Dendritic cell treated with granulocyte-macrophage colony-stimulating factor and Interleukin-4, amounts not matched to agents 40 ng/mL and 50 ng/mL, for 4 days (primary cell): ENCODE results near the gene CRYGS.

Experiments
- H3K27ac Mint-ChIP-seq: one replicate; pipeline ENCODE4 v1.8.0; 2022; ENCODE audit warnings: mild to moderate bottlenecking, mixed read lengths
- H3K27me3 Mint-ChIP-seq: one replicate; pipeline ENCODE4 v1.8.0; 2022; ENCODE audit warnings: mild to moderate bottlenecking, mixed read lengths
- H3K36me3 Mint-ChIP-seq: one replicate; pipeline ENCODE4 v1.8.0; 2022; ENCODE audit warnings: low read depth, mixed read lengths
- H3K4me1 Mint-ChIP-seq: one replicate; pipeline ENCODE4 v1.8.0; 2022; ENCODE audit warnings: low read depth, mixed read lengths
- H3K4me3 Mint-ChIP-seq: one replicate; pipeline ENCODE4 v1.8.0; 2022; ENCODE audit warnings: mild to moderate bottlenecking, moderate library complexity, mixed read lengths
- H3K9me3 Mint-ChIP-seq: one replicate; pipeline ENCODE4 v1.8.0; 2022; ENCODE audit warnings: mixed read lengths
- intact Hi-C: fragments of 100-400 bp; cut with micrococcal nuclease; formaldehyde crosslinking; loops from one replicate; pipeline ENCODE4 v1.15.0; 2022

CRYGS gene

DNA sequence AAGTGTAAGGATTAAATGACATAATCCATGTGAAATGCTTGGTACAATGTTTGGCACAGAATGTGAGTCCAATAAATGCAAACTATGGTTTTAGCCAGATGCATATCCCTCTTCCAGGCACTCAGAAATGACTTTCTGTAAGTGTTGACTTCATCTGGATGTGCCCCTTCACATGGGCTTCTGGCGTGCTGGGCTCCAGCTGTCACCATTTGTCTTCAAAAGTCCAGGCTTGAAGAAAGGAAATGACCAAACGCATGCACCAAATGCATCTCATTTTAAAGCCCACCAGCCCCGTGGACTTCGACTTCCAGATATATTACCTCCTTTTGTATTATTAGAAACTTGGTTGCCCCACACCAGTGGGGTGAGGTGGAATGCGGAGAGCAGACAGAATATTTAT lies 23.7 kb downstream of the CRYGS start:
- Mint-ChIP-seq H3K27ac (no peak overlapping the region), H3K4me3 (no peak overlapping the region), H3K27me3 (no peaks in the 10 kb centered on the region), H3K4me1 (peaks cover 13% of the 10 kb centered on the region), H3K9me3 (peaks cover 10% of the 10 kb centered on the region), H3K36me3 (no peaks in the 10 kb centered on the region)
- intact Hi-C loops = no loop called here

DNA sequence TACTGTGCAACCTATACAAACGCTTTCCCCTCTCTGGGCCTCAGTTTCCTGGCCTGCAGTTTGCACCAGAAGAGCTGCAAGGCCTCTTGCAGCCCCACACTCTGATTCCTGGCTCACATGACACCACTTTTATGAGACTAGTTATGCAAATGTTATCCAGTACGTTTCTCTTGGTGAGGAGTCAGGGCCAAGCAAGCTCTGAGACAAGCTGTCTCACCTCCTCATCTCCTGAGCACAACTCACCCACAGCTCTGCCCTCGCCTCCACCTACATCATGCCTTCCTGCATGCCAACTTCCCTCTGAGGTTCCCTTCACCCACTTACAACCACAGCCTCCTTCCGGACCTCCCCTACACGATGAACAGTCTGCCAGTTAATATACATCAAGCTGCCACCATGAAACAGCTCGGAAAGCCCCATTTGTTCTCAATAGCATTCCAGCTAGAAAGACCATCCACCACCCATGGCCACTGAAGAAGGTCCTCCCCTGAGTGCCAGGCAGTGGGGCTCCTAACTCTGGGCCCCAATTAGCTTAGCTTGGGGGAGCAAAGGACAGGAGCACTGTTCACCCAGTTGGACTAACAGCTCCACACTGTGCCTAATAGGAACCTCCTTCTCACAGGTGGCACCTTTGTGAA lies 25.0 kb downstream of the CRYGS start:
- peaks cover 23% of the 10 kb centered on the region for H3K4me1 Mint-ChIP-seq
- no peak overlapping the region for H3K27ac Mint-ChIP-seq
- intact Hi-C loops = no loop called here
- peaks cover 4% of the 10 kb centered on the region for H3K27me3 Mint-ChIP-seq
- H3K36me3 Mint-ChIP-seq = no peaks in the 10 kb centered on the region
- no peak overlapping the region for H3K4me3 Mint-ChIP-seq
- peaks cover 10% of the 10 kb centered on the region for H3K9me3 Mint-ChIP-seq

DNA sequence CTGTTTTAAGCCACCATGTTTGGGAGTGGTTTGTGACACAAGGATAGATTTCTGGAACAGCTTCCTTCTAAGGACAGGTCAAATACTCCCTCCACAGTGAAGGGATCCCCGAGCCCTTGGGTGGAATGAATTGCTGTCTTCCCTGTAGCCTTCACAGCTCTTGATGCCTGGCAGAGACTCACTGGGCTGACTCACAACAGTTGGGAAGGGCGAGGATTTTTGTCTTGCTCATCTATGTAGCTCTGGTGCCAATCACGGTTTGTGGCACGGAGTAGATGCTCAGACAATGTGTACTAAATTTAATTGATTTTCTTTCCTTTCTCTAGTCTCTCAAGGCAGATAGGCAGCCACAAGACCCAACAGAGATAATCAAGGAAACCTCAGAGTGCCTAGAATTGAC lies 27.0 kb downstream of the CRYGS start:
- Mint-ChIP-seq H3K27me3 (peaks cover 4% of the 10 kb centered on the region), H3K27ac (no peak overlapping the region), H3K9me3 (peaks cover 10% of the 10 kb centered on the region), H3K36me3 (no peaks in the 10 kb centered on the region), H3K4me1 (peaks cover 23% of the 10 kb centered on the region), H3K4me3 (no peak overlapping the region)
- intact Hi-C loops = no loop called here

DNA sequence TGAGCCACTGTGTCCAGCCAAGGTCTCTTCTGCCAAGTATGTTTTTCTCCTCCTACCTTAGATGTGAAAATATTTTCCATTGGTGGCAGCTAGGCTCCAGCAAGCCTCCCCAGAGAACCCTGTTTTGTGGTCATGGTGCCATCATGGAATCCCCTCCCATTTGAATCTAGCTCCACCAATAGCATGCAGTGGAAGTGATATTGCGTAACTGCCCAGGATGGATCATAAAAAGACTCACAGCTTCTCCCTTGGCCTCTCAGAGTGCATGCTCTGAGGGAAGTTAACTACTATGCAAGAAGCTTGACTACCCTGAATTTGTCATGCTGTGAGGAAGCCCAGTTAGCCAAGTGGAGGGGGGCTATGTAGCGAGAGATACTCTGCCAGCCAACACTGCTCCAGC lies 27.5 kb downstream of the CRYGS start:
- peaks cover 4% of the 10 kb centered on the region for H3K27me3 Mint-ChIP-seq
- H3K27ac Mint-ChIP-seq = no peak overlapping the region
- no peaks in the 10 kb centered on the region for H3K36me3 Mint-ChIP-seq
- H3K9me3 Mint-ChIP-seq = peaks cover 10% of the 10 kb centered on the region
- peaks cover 23% of the 10 kb centered on the region for H3K4me1 Mint-ChIP-seq
- intact Hi-C loops = no loop called here
- H3K4me3 Mint-ChIP-seq = no peak overlapping the region

DNA sequence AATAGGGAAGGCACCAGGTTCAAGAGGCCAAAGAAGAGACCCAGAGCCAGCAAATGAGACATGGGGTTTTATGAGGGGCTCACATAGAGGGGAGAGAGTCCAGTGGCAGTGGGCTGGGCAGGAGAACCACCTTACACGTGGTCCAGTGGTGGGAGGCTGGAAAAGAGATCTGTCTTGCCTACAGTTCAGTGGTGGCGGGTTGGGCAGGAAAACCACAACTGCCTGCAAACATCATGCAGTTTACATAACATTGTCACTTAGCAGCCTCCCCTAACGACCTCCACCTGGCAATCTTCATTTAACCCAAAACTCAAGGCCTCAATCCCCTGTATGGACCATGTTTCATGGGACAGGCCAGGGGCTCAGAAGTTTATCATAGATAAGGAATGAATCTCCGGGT lies 29.1 kb downstream of the CRYGS start:
- Mint-ChIP-seq H3K36me3 (no peaks in the 10 kb centered on the region), H3K4me3 (no peak overlapping the region), H3K4me1 (peaks cover 23% of the 10 kb centered on the region), H3K9me3 (peaks cover 10% of the 10 kb centered on the region), H3K27ac (no peak overlapping the region), H3K27me3 (peaks cover 4% of the 10 kb centered on the region)
- intact Hi-C loops = no loop called here

DNA sequence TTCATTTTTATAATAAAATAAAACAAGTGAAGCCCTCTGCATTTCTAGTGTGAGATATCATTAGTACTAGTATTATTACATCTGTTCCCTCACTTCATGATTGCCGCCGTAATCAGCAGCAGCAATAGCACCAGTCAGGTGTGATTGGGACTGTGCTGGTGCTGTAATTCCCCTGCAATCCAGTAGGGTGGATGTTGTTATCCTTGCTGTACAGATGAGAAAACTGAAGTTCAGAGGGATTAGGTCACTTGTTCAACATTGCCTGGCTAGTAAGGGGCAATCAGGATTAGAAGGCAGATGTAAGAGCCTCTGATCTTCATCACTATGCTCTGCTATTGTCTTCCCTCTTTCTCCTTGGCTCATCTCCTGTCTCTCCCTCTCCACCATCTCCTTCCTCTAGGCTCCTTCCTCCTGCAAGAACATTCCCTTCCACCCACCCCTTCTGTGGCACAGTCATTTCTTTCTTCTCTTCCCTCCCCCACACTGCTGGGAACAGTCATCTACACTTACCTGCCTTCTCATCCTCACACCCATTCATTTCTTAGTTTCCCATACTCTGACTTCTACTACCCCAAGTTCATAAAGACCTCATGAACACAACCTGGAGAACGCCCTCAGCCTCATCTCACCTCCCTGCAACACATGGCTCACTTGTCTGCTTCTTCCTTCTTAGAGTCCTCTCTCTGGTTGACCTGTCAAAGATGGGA lies 29.7 kb downstream of the CRYGS start:
- Mint-ChIP-seq H3K27ac (no peak overlapping the region), H3K36me3 (no peaks in the 10 kb centered on the region), H3K9me3 (peaks cover 10% of the 10 kb centered on the region), H3K4me1 (peaks cover 23% of the 10 kb centered on the region), H3K4me3 (no peak overlapping the region), H3K27me3 (peaks cover 4% of the 10 kb centered on the region)
- intact Hi-C loops = no loop called here

DNA sequence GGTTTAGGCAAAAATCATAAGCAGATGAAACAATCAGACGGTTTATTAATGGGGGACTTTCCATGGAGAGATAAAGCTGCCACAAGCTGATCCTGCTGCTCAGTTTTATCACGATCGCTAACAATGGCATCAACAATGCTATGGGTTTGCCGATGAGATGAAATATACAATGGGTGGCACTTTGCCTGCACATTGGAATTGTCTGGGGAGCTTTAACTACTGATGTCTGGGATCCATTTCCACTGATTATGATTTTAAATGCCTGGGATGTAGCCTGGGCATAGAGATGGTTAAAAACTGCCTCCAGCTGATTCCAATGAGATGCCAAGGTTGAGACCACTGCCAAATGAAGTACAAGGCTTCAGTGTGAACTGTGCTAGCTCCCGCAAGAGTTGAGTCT lies 30.8 kb downstream of the CRYGS start:
- intact Hi-C loops = no loop called here
- H3K9me3 Mint-ChIP-seq = peaks cover 10% of the 10 kb centered on the region

DNA sequence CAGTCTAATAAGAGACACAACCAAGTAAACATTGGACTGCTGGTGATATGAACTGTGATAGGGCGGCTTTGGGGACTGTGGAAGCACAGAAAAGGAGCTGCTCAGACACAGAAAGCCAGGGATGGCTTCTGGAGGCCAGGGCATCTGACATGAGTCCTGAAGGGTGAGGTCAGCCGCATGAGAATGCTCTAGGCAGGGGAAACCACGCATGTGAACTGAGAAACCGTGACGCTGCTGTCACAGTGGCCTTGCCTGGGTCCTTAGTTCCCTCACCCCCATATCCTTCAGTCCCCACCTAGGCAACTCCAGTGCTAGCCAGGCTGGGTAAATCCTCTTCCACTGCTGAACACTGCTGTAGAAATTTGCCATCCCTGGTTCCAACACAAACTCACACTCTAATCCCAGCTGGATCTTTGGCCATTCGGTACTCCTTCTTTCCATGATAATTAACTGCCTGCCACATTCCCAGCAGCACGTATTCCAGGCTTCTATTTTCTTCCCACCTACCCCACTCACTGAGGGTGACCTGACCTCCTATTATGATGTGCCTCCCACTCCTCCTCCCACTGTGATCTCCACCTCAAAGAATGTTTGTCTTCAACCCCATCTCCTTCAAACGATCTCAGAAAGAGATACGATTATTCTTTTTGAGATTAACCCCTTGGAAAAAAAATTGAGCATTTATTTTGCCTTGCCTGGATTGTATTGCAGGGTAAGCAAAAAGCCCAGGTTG lies 31.4 kb downstream of the CRYGS start:
- H3K4me3 Mint-ChIP-seq = no peak overlapping the region
- H3K27ac Mint-ChIP-seq = no peak overlapping the region
- peaks cover 16% of the 10 kb centered on the region for H3K4me1 Mint-ChIP-seq
- peaks cover 10% of the 10 kb centered on the region for H3K9me3 Mint-ChIP-seq
- H3K36me3 Mint-ChIP-seq = no peaks in the 10 kb centered on the region
- intact Hi-C loops = no loop called here
- H3K27me3 Mint-ChIP-seq = peaks cover 4% of the 10 kb centered on the region

More for the DNA sequence above, 30.8 kb downstream of the CRYGS start:
- H3K4me3 Mint-ChIP-seq = no peak overlapping the region
- no peak overlapping the region for H3K27ac Mint-ChIP-seq
- H3K4me1 Mint-ChIP-seq = peaks cover 16% of the 10 kb centered on the region
- peaks cover 4% of the 10 kb centered on the region for H3K27me3 Mint-ChIP-seq
- H3K36me3 Mint-ChIP-seq = no peaks in the 10 kb centered on the region

DNA sequence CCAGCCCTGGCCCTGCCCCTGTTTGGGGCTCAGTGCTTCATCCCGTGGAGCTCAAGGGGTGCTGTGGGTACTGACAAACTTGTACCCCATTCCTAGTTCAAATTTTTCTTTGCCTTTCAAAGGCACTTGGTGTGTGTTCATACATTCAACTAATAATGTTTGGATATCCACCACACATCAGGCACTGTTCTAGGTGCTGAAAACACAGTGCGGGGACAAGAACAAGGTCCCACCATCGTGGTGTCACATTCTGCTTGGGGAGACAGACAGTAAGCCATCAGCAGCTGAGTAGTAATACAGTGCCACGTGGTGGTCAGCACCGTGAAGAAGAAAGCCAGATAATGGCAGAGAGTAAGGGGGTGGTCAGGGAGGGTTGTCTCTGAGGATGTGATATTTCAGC lies 32.5 kb downstream of the CRYGS start:
- no peaks in the 10 kb centered on the region for H3K36me3 Mint-ChIP-seq
- H3K9me3 Mint-ChIP-seq = peaks cover 5% of the 10 kb centered on the region
- no peak overlapping the region for H3K27ac Mint-ChIP-seq
- peaks cover 16% of the 10 kb centered on the region for H3K4me1 Mint-ChIP-seq
- no peak overlapping the region for H3K4me3 Mint-ChIP-seq
- intact Hi-C loops = no loop called here
- peaks cover 4% of the 10 kb centered on the region for H3K27me3 Mint-ChIP-seq

DNA sequence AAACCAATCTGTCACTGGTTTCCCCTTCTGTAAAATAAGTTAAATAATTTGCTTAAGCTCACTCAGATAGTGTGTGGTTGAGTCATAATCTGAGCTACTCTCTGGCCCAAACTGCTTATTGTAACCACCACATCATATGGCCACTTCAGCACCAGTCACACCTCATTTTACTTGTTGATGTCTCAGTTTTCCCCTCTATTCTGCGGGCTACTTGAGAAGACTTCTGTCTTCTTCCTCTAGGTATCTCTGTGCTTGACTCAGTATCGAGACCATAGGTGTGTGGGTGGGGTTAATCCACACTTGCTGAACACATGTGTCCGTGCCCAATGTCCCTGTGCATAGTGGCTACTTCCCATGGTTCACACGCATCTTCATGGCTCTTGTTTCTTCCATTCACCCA lies 32.9 kb downstream of the CRYGS start:
- H3K4me3 Mint-ChIP-seq = no peak overlapping the region
- intact Hi-C loops = no loop called here
- H3K4me1 Mint-ChIP-seq = peaks cover 16% of the 10 kb centered on the region
- peaks cover 4% of the 10 kb centered on the region for H3K27me3 Mint-ChIP-seq
- H3K9me3 Mint-ChIP-seq = peaks cover under 1% of the 10 kb centered on the region
- H3K36me3 Mint-ChIP-seq = no peaks in the 10 kb centered on the region
- no peak overlapping the region for H3K27ac Mint-ChIP-seq

DNA sequence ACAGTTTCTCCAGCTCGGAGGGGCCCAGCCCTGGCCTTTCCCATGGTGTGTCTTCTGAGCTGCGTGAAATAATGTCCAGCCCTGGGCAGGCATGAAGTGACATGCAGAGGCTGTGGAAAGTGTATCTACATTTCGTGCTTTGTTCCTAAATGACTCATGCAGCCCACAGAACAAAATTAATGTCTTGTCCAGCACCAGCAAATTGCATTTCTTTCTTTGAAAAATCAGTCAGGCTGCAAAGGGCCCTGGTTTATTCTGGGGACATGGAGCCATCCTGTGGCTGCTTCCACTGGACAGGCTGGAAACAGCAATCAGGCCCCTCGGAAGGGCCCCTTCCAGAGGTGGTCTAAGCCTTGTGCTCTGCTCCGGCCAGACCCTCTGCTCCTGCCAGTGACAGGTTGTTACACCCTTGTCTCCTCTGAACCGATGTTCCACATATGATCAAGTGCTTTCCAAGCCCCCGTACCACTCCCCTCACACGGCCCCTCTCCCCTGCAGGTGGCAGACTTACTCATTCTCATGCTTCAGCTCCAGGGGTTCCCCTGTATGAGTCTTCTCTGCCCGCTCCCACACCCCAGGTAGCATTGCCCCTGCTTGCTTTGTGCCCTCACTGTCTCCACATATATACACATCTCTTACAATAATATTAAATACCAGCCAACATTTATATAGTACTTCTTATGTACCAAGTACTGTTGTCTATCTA lies 33.7 kb downstream of the CRYGS start:
- no peaks in the 10 kb centered on the region for H3K36me3 Mint-ChIP-seq
- peaks cover 11% of the 10 kb centered on the region for H3K4me1 Mint-ChIP-seq
- H3K27me3 Mint-ChIP-seq = peaks cover 4% of the 10 kb centered on the region
- no peak overlapping the region for H3K4me3 Mint-ChIP-seq
- intact Hi-C loops = no loop called here
- H3K9me3 Mint-ChIP-seq = no peaks in the 10 kb centered on the region
- no peak overlapping the region for H3K27ac Mint-ChIP-seq

DNA sequence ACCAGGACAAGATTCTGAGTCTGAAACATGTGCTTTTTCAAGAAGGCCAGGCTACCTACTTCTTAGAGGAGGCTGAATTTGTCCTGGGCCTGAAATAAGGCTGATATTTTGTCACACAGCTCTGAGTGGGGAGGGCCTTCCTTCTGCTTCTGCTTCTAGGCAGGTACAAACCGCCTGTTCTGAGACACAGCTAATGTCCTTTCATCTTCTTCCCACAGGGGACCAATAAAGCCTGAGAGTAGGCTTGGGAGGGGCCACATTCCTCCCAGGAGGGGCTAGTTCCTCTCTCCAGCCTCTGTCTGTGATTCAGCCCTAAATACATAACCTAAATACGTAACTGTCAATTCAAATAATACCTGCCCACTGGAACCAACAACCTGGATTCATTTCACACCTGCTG lies 34.8 kb downstream of the CRYGS start:
- Mint-ChIP-seq H3K9me3 (no peaks in the 10 kb centered on the region), H3K27ac (no peak overlapping the region), H3K27me3 (no peaks in the 10 kb centered on the region), H3K4me3 (no peak overlapping the region), H3K4me1 (peaks cover under 1% of the 10 kb centered on the region), H3K36me3 (no peaks in the 10 kb centered on the region)
- intact Hi-C loops = no loop called here

DNA sequence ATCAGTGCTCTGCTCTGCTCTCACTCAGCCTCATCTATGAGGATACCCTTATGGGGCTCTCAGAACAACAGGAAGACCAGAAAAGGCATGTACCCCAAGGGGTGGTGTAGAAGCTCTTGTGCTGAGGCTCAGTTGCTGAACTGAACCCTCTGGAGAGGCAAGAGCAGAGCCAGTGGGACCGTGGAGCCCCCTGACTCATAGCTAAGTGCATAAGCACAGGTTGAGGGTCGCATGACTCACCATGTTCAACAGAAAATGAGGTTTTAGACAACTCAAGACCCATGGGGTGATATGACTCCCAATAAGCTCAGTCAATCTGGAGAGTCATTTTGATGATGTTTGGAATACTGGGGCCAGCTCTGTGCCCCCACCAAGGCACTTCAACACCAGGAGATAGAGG lies 37.3 kb downstream of the CRYGS start:
- Mint-ChIP-seq H3K4me1 (peaks cover 6% of the 10 kb centered on the region), H3K27me3 (peaks cover 4% of the 10 kb centered on the region), H3K9me3 (no peaks in the 10 kb centered on the region), H3K4me3 (no peak overlapping the region), H3K36me3 (no peaks in the 10 kb centered on the region), H3K27ac (no peak overlapping the region)
- intact Hi-C loops = no loop called here

DNA sequence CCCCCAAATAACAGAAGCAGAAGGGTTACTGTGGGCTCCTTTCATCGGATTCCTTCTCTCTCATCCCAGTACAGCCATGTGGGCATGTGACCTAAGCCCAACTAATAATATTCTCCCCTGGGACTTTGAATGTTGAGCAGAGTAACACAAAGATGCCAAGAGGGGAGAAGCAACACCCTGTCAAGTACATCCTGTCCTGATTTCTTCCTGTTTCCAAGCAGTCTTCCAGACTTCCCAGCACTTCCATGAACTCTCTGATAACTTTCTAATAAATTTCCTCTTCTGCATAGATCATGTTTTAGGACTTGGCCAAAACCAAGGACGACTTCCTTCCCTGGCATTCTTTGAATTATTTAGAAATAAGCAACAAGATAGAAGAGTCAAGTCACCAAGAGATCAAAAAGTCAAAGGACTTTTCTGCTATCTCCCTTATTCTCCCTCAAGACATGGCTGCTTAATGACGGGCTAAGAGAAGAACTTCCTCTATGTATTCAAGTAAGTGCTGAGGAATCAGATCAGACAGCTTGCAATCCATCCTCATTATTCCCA lies 37.9 kb downstream of the CRYGS start:
- H3K9me3 Mint-ChIP-seq = no peaks in the 10 kb centered on the region
- intact Hi-C loops = no loop called here
- H3K36me3 Mint-ChIP-seq = no peaks in the 10 kb centered on the region
- H3K4me1 Mint-ChIP-seq = peaks cover 6% of the 10 kb centered on the region
- no peak overlapping the region for H3K27ac Mint-ChIP-seq
- no peak overlapping the region for H3K4me3 Mint-ChIP-seq
- H3K27me3 Mint-ChIP-seq = peaks cover 4% of the 10 kb centered on the region
